ENCODE measurements around the gene WIPI1. TPM values are rescaled to one million over a fixed set of nuclear protein-coding genes. Genes with fewer than 3 reads are reported as not detected.

WIPI1 gene
- total RNA-seq, 4 donors from 2014 or later: 22.9 to 53.2 (median 45.0) TPM

- H3K4me1 ChIP-seq: peaks cover 0 to 24% (median 3%) of the 10 kb centered on the region in 3 donors
- no peak for TF ChIP-seq EP300 (IDR thresholded peaks at IDR 0.05)
- TF ChIP-seq POLR2A (IDR thresholded peaks at IDR 0.05): no peak
- TF ChIP-seq CTCF (IDR thresholded peaks at IDR 0.05): no peak
- no peak for TF ChIP-seq POLR2AphosphoS5 (IDR thresholded peaks at IDR 0.05)
- H3K36me3 ChIP-seq: no peaks in the 10 kb centered on the region
- H3K4me3 ChIP-seq: no peak overlapping the region
- WGBS, 2 donors (ENCODE audit: low coverage in 1 of 2): 90 to 100% methylated on average over 1 of the region's 1 CpG
- H3K27ac ChIP-seq: no peak overlapping the region
- no peak for ATAC-seq
- H3K27me3 ChIP-seq: no peaks in the 10 kb centered on the region
- no peaks in the 10 kb centered on the region for H3K9me3 ChIP-seq
Measured at GRCh38 chr17:68461122-68461539, 3.8 kb upstream of the WIPI1 start.

GRCh38 chr17:68460715-68461114 is 3.4 kb upstream of the WIPI1 start:
- TF ChIP-seq POLR2A (IDR thresholded peaks at IDR 0.05): no peak
- no peak for TF ChIP-seq CTCF (IDR thresholded peaks at IDR 0.05)
- TF ChIP-seq EP300 (IDR thresholded peaks at IDR 0.05): no peak
- no peak for TF ChIP-seq POLR2AphosphoS5 (IDR thresholded peaks at IDR 0.05)
- ATAC-seq: no peak

GRCh38 chr17:68460146-68460545 is 2.9 kb upstream of the WIPI1 start:
- Histone ChIP-seq H3K4me1 (peaks cover 0 to 30% (median 9%) of the 10 kb centered on the region in 3 donors), H3K27ac (no peak overlapping the region), H3K27me3 (no peaks in the 10 kb centered on the region), H3K36me3 (no peaks in the 10 kb centered on the region), H3K9me3 (no peaks in the 10 kb centered on the region), H3K4me3 (no peak overlapping the region)
- WGBS, 2 donors (ENCODE audit: low coverage in 1 of 2): 43 to 69% methylated on average over 2 of the region's 2 CpGs
- TF ChIP-seq CTCF (IDR thresholded peaks at IDR 0.05) (no peak), EP300 (IDR thresholded peaks at IDR 0.05) (no peak), POLR2AphosphoS5 (IDR thresholded peaks at IDR 0.05) (no peak), POLR2A (IDR thresholded peaks at IDR 0.05) (no peak)
- ATAC-seq: no peak

More at GRCh38 chr17:68460715-68461114, 3.4 kb upstream of the WIPI1 start:
- H3K4me1 ChIP-seq: peaks cover 0 to 25% (median 6%) of the 10 kb centered on the region in 3 donors
- H3K27me3 ChIP-seq: no peaks in the 10 kb centered on the region
- H3K4me3 ChIP-seq: no peak overlapping the region
- H3K36me3 ChIP-seq: no peaks in the 10 kb centered on the region
- H3K9me3 ChIP-seq: no peaks in the 10 kb centered on the region
- no peak overlapping the region for H3K27ac ChIP-seq

- Histone ChIP-seq H3K9me3 (no peaks in the 10 kb centered on the region), H3K36me3 (no peaks in the 10 kb centered on the region), H3K27ac (no peak overlapping the region), H3K4me1 (peaks cover 0 to 39% (median 9%) of the 10 kb centered on the region in 3 donors), H3K27me3 (no peaks in the 10 kb centered on the region), H3K4me3 (no peak overlapping the region)
- TF ChIP-seq POLR2AphosphoS5 (IDR thresholded peaks at IDR 0.05) (no peak), POLR2A (IDR thresholded peaks at IDR 0.05) (no peak), CTCF (IDR thresholded peaks at IDR 0.05) (no peak), EP300 (IDR thresholded peaks at IDR 0.05) (no peak)
- 33 to 44% methylated on average over 1 of the region's 1 CpG for WGBS, 2 donors (ENCODE audit: low coverage in 1 of 2)
- no peak for ATAC-seq
Measured at GRCh38 chr17:68459037-68459639, 1.8 kb upstream of the WIPI1 start.

Data from gastroesophageal sphincter (tissue), 4 donors.